ENCODE measurements around the gene ARID4B. TPM values are rescaled to one million over a fixed set of nuclear protein-coding genes. Genes with fewer than 3 reads are reported as not detected.

Gene ARID4B
- total and polyA plus RNA-seq, 2 of the 13 experiments (the other 11 are each of a cell fraction or from before 2014, with no cell fraction given) = 9.7 to 24.6 TPM

GRCh38 chr1:235160957-235161684 lies 166.9 kb downstream of the ARID4B start, which contains the start of gene RBM34 (continued):
- no peak for TF ChIP-seq KLF13 (CRISPR knock-in tag; IDR thresholded peaks at IDR 0.05)
- TF ChIP-seq ISX (CRISPR knock-in tag; conservative IDR thresholded peaks at IDR 0.05) = peak; percentile 88
- peak; percentile 63 for TF ChIP-seq ZNF609 (CRISPR knock-in tag; IDR thresholded peaks at IDR 0.05; ENCODE audit: borderline replicate concordance)
- TF ChIP-seq, protein P1, sequence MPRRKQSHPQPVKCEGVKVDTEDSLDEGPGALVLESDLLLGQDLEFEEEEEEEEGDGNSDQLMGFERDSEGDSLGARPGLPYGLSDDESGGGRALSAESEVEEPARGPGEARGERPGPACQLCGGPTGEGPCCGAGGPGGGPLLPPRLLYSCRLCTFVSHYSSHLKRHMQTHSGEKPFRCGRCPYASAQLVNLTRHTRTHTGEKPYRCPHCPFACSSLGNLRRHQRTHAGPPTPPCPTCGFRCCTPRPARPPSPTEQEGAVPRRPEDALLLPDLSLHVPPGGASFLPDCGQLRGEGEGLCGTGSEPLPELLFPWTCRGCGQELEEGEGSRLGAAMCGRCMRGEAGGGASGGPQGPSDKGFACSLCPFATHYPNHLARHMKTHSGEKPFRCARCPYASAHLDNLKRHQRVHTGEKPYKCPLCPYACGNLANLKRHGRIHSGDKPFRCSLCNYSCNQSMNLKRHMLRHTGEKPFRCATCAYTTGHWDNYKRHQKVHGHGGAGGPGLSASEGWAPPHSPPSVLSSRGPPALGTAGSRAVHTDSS (CRISPR knock-in tag; conservative IDR thresholded peaks at IDR 0.05) = 0 out of 2 replicates have a peak, but pooled peaks have one; percentile 80
- TF ChIP-seq, protein P2, sequence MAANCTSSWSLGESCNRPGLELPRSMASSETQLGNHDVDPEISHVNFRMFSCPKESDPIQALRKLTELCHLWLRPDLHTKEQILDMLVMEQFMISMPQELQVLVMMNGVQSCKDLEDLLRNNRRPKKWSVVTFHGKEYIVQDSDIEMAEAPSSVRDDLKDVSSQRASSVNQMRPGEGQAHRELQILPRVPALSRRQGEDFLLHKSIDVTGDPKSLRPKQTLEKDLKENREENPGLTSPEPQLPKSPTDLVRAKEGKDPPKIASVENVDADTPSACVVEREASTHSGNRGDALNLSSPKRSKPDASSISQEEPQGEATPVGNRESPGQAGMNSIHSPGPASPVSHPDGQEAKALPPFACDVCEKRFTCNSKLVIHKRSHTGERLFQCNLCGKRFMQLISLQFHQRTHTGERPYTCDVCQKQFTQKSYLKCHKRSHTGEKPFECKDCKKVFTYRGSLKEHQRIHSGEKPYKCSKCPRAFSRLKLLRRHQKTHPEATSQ (CRISPR knock-in tag; IDR thresholded peaks at IDR 0.05; ENCODE audit: borderline replicate concordance) = no peak; the same call in 1 of the 2 replicates
- TF ChIP-seq CCDC6 (CRISPR knock-in tag; IDR thresholded peaks at IDR 0.05) = peak; percentile 89
- TF ChIP-seq RAD51 (IDR thresholded peaks at IDR 0.05; ENCODE audit: borderline replicate concordance) = no peak
- no peak for TF ChIP-seq NFE2 (CRISPR knock-in tag; IDR thresholded peaks at IDR 0.05)
- peak; percentile 75; the same call in 1 of the 2 replicates for TF ChIP-seq RFXAP (CRISPR knock-in tag; IDR thresholded peaks at IDR 0.05; ENCODE audit: borderline replicate concordance)
- TF ChIP-seq DPF2 (CRISPR knock-in tag; IDR thresholded peaks at IDR 0.05; ENCODE audit: borderline replicate concordance, low read depth) = no peak
- TF ChIP-seq MAFG (CRISPR knock-in tag; IDR thresholded peaks at IDR 0.05) = no peak
- TF ChIP-seq ATAD3A (CRISPR knock-in tag; IDR thresholded peaks at IDR 0.05) = no peak
- TF ChIP-seq LRRFIP1 (CRISPR knock-in tag; conservative IDR thresholded peaks at IDR 0.05) = no peak
- TF ChIP-seq ZBTB39 (CRISPR knock-in tag; IDR thresholded peaks at IDR 0.05) = peak; percentile 92; the same call in 1 of the 2 replicates
- 0 out of 2 replicates have a peak, but pooled peaks have one; percentile 89 for TF ChIP-seq ZBTB3 (CRISPR knock-in tag; IDR thresholded peaks at IDR 0.05; ENCODE audit: borderline replicate concordance, low read depth)
- TF ChIP-seq NR3C1 (CRISPR knock-in tag; IDR thresholded peaks at IDR 0.05) = no peak

Measured in HepG2 (cell line).